Adipose tissue (tissue), 3 donors: Measurements from ENCODE around the gene TBC1D8. TPM values are rescaled to one million over a fixed set of nuclear protein-coding genes. Genes with fewer than 3 reads are reported as not detected.
"Not testable (repeated sequence)": the region's sequence is repeated elsewhere in the genome, so short reads cannot be mapped to it uniquely, and the experiment has no call there.

ENCODE experiments used
- H3K27ac ChIP-seq: one replicate; pipeline ENCODE4 v1.5.1; 2013; ENCODE audit warnings: low read depth, low read length
- WGBS, 3 donors: extraction: QIAGEN DNeasy Blood & Tissue Kit; methylation state at CpG; one replicate each; pipeline ENCODE4 v1.1.7; 2013; 5-methylcytosine and 5-hydroxymethylcytosine counted together
- polyA plus RNA-seq, 3 donors: library from polyadenylated mRNA; stranded (reverse); fragments of 200-250 nt; gene quantifications; one replicate each; pipeline ENCODE4 v1.2.3, GENCODE V29; 2013
- donor health status: healthy with polysubstance abuse.
- donor health status: Bipolar disorder and iron deficiency.
- donor health status: healthy.

The TBC1D8 gene
- polyA plus RNA-seq: 10 to 100 TPM; 10.2 to 19.9 (median 11.9) TPM

- no peak within 1 kb of the TSS for H3K27ac ChIP-seq
- 0 to 1% (median 1%) methylated on average over 34 to 80 of the region's 81 CpGs for WGBS, 3 donors
Measured at GRCh38 chr2:101151146-101151858, at the start of gene TBC1D8. TSS of gene TBC1D8 (minus strand) at chr2:101151382. CDS start at chr2:101151253, 129 bp downstream.

DNA sequence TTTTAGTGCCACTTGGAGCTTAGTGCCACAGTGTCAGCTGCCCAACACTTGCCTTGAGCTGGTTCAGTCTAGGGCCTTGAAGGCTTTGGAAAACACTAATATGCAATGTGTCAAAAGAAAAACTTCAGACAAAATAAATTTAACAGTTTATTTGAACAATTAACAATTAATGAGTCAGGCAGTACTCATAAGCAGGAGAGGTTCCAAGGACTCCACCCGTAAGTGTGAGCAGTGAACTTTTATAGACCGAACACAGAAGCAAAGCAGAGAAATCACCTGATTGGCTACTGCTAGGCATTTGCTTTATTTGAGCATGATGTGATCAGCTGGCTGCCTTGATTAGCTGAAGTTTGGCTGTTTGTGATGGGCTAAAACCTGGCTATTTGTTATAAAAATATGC, 49.5 kb upstream of the TBC1D8 start:
- H3K27ac ChIP-seq: no peak overlapping the region
- WGBS, 3 donors: 38 to 67% (median 60%) methylated on average over 2 of the region's 2 CpGs

- WGBS, 3 donors: 45 to 69% (median 49%) methylated on average over 7 of the region's 7 CpGs
- H3K27ac ChIP-seq: no peak overlapping the region
Measured at GRCh38 chr2:101199251-101199791, 48.1 kb upstream of the TBC1D8 start.

- H3K27ac ChIP-seq: no peak overlapping the region
- WGBS, 3 donors: 84 to 96% (median 94%) methylated on average over 12 of the region's 12 CpGs
Measured at GRCh38 chr2:101197814-101198213, 46.6 kb upstream of the TBC1D8 start.

DNA sequence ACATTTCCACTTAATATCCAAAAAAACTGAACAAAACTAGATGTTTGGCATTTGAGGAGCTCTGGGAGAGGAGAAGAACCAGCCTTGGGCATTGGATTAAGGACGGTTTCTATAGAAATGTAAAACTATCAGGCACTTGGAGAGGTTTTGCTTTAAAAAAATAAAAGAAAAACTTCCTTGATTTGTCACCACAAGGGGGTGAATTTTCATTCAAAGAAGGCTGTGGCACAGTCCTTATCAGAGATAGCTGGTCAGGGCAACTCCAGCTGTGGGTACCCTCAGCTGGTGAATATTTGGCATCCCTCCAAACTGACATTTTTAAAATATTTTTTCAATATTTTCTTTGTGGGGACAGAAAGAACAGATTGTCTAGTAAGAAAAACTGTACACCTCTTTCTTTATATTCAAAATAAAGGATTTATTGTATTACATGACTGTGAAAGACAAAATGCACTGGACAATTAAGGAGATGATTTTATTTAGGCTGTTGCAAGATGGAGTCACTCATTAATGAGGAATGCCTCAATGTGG, 46.1 kb upstream of the TBC1D8 start:
- WGBS, 3 donors: 27 to 51% (median 50%) methylated on average over 1 of the region's 1 CpG

DNA sequence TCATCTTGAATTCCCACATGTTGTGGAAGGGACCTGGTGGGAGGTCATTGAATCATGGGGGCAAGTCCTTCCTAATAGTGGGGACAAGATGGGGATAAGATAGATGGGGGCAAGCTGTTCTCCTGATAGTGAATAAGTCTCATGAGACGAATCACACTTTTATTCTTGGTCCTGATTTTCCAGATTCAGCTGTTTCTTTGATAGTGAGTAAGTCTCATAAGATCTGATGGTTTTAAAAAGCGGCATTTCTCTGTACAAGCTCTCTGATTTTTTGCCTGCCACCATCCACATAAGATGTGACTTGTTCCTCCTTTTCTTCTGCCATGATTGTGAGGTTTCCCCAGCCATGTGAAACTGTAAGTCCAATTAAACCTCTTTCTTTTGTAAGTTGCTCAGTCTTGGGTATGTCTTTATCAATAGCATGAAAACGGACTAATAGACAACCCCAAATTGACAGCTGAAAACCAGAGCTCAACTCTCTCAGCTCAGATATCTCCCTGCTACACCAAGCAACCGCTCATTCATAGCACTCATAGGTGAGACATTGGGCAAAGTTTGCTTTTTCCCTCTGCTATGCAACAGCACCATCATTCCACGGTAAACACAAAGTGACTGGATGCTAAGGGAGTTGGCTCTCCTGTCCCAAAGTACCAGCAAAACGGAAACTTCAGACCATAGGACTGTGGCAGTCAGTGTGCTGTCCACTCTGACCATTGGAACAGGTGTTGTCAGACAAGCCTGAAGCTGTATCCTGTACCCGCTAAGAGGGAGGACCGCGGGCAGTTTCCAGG, 44.9 kb upstream of the TBC1D8 start:
- no peak overlapping the region for H3K27ac ChIP-seq
- WGBS, 3 donors: 83 to 89% (median 85%) methylated on average over 9 of the region's 9 CpGs

More for the DNA sequence above, 46.1 kb upstream of the TBC1D8 start:
- no peak overlapping the region for H3K27ac ChIP-seq

- WGBS, 3 donors: 89 to 93% (median 92%) methylated on average over 11 of the region's 11 CpGs
- no peak overlapping the region for H3K27ac ChIP-seq
Measured at GRCh38 chr2:101193033-101193626, 41.9 kb upstream of the TBC1D8 start.

DNA sequence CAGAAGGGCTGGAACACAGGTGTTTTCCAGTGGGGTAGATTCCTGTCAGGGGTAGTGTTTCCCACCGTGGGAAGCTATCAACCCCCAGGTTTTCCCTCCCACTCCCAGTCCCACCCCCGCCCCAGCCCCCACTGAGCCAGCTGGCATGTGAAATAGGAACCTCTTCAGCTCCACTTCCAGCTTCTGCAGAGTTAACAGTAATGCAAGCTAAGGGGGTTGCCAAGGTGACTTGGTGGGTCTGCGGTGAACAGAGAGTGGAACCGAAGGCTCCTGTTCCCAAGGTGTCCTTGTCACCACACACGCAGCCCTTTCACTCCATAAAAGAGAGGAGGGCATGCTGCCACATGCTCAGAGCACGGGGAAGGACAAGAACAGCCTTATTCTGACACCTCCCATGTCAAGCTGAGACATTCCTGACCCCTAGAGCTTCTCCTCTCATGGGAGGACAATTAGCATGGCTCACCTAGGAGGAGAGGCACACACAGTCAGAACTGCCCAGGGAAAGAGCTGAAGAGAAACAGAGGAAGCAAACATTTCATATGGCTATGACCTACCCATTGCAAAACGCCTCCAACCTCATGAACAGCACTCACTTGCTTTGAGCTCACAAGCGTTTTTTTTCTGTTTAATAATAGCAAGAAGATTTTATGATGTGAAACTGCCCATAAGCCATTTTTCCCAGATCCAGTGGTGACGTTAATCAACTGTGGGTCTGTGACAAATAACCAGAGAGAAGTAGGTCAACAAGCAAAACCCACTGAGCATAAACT, 39.8 kb upstream of the TBC1D8 start:
- 24 to 36% (median 30%) methylated on average over 9 of the region's 9 CpGs for WGBS, 3 donors
- no peak overlapping the region for H3K27ac ChIP-seq

DNA sequence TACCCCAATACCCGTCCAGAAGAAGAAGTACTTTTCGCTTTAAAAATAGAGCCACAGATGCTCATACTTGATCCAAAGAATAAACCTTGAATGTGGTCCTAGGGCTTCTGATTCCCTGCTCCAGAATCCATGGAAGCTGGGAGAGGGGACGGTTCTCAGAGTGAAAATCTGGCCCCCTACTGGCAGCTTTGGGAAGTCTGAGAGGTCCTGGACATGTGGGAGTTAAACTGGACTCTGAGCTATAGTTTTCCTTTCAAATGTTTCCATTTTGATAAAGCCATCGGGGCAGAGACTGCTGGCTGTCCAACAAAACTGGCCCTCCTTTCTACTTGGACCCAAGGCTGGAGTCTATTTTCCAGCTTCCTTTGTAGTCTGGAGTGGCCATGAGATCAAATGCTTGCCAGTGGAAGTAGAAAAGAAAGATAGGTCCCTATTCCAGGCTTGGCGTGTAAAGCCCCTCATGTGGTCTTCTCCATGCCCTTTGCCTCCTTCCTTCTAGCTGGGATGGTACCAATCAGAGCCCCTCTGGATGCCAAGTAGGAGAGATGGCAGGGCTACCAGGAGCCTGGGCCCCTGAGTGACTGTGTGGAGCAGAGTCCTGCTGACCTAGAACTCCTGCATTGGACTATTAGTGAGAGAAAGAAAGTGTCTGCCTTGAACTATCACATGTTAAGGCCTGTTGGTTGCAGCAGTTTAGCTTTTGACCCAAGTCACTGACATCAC, 37.7 kb upstream of the TBC1D8 start:
- WGBS, 3 donors: 70 to 72% (median 72%) methylated on average over 5 of the region's 5 CpGs
- no peak overlapping the region for H3K27ac ChIP-seq

- no peak overlapping the region for H3K27ac ChIP-seq
- 67 to 79% (median 76%) methylated on average over 2 of the region's 2 CpGs for WGBS, 3 donors
Measured at GRCh38 chr2:101187131-101187530, 35.9 kb upstream of the TBC1D8 start.

GRCh38 chr2:101185656-101186055, 34.5 kb upstream of the TBC1D8 start:
- 91 to 95% (median 93%) methylated on average over 3 of the region's 3 CpGs for WGBS, 3 donors
- no peak overlapping the region for H3K27ac ChIP-seq

GRCh38 chr2:101185085-101185484, 33.9 kb upstream of the TBC1D8 start:
- 48 to 89% (median 85%) methylated on average over 4 of the region's 4 CpGs for WGBS, 3 donors
- H3K27ac ChIP-seq: no peak overlapping the region

- WGBS, 3 donors: 31 to 72% (median 56%) methylated on average over 3 of the region's 3 CpGs
- no peak overlapping the region for H3K27ac ChIP-seq
Measured at GRCh38 chr2:101179982-101180381, 28.8 kb upstream of the TBC1D8 start.

GRCh38 chr2:101176803-101177202, 25.6 kb upstream of the TBC1D8 start:
- H3K27ac ChIP-seq: no peak overlapping the region
- 66 to 71% (median 70%) methylated on average over 4 of the region's 4 CpGs for WGBS, 3 donors

DNA sequence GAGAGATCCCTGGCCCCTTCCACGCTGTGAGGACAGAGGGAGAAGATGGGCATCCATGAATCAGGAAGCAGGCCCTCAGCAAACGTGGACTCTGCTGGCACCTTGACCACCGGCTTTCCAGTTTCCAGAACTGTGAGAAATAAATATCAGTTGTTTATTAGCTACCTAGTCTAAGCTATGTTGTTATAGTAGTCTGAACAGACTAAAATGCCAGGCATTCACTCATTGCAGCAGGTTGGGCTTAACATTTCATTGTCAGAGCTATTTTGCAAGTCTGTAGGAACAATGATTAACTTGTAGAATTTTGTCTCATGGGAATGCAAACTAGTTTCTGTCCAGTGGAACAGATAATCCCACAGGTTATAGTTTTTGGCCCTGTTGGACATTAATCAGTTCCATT, 24.8 kb upstream of the TBC1D8 start:
- no peak overlapping the region for H3K27ac ChIP-seq
- WGBS, 3 donors: 54 to 92% (median 89%) methylated on average over 3 of the region's 3 CpGs

- 36 to 90% (median 38%) methylated on average over 2 of the region's 2 CpGs for WGBS, 3 donors
- H3K27ac ChIP-seq: no peak overlapping the region
Measured at GRCh38 chr2:101173707-101174295, 22.6 kb upstream of the TBC1D8 start.

GRCh38 chr2:101169822-101170221, 18.6 kb upstream of the TBC1D8 start:
- WGBS, 3 donors: 57 to 73% (median 64%) methylated on average over 2 of the region's 2 CpGs
- H3K27ac ChIP-seq: not testable (repeated sequence)
